H54 (cell line): ENCODE measurements around the gene AP1B1.

Experiments
- DNase-seq: peaks from one replicate; pipeline ENCODE4 v3.0.0; 2011; ENCODE audit warnings: low spot score, mixed read lengths; ENCODE audit not compliant: insufficient read length
- FAIRE-seq: peaks from 3 replicates; lab custom pipeline; 2011; peaks lifted over from hg19 to GRCh38; lab: Jason Lieb, UNC
- POLR2A ChIP-seq: IDR thresholded peaks from 2 replicates; pipeline ENCODE4 v1.6.1; 2011; ENCODE audit warnings: low read depth, mild to moderate bottlenecking, low read length

The AP1B1 gene

GRCh38 chr22:29305836-29306174 is 82.6 kb downstream of the AP1B1 start:
- no peak for DNase-seq
- no peak for TF ChIP-seq POLR2A
- FAIRE-seq: no peak

- FAIRE-seq (no peak), DNase-seq (no peak)
- TF ChIP-seq POLR2A: no peak
Observed at GRCh38 chr22:29302681-29303465, 85.5 kb downstream of the AP1B1 start.

- FAIRE-seq: no peak
- TF ChIP-seq POLR2A: no peak
- no peak for DNase-seq
Observed at GRCh38 chr22:29302402-29302680, 86.0 kb downstream of the AP1B1 start.

- no peak for TF ChIP-seq POLR2A
- no peak for FAIRE-seq
- DNase-seq: no peak
Observed at GRCh38 chr22:29301716-29302401, 86.5 kb downstream of the AP1B1 start.

GRCh38 chr22:29300807-29301601 is 87.4 kb downstream of the AP1B1 start:
- no peak for TF ChIP-seq POLR2A
- FAIRE-seq (no peak), DNase-seq (no peak)

- no peak for FAIRE-seq
- no peak for DNase-seq
- TF ChIP-seq POLR2A: no peak
Observed at GRCh38 chr22:29300467-29300806, 87.9 kb downstream of the AP1B1 start.

- DNase-seq (no peak), FAIRE-seq (no peak)
- TF ChIP-seq POLR2A: no peak
Observed at GRCh38 chr22:29299136-29299900, 89.1 kb downstream of the AP1B1 start.

GRCh38 chr22:29298641-29299040 is 89.7 kb downstream of the AP1B1 start:
- FAIRE-seq (no peak), DNase-seq (no peak)
- no peak for TF ChIP-seq POLR2A

GRCh38 chr22:29292379-29292778 is 96.0 kb downstream of the AP1B1 start:
- DNase-seq (no peak), FAIRE-seq (no peak)
- no peak for TF ChIP-seq POLR2A

GRCh38 chr22:29291215-29291614 is 97.2 kb downstream of the AP1B1 start:
- FAIRE-seq (no peak), DNase-seq (no peak)
- no peak for TF ChIP-seq POLR2A

GRCh38 chr22:29290061-29290460 is 98.3 kb downstream of the AP1B1 start:
- FAIRE-seq (no peak), DNase-seq (no peak)
- no peak for TF ChIP-seq POLR2A

- no peak for TF ChIP-seq POLR2A
- DNase-seq (no peak), FAIRE-seq (no peak)
Observed at GRCh38 chr22:29288837-29289236, 99.5 kb downstream of the AP1B1 start.

- FAIRE-seq (no peak), DNase-seq (no peak)
- no peak for TF ChIP-seq POLR2A
Observed at GRCh38 chr22:29284196-29284595, 104.2 kb downstream of the AP1B1 start.

- DNase-seq (no peak), FAIRE-seq (no peak)
- TF ChIP-seq POLR2A: no peak
Observed at GRCh38 chr22:29277927-29278326, 110.4 kb downstream of the AP1B1 start.
